Measurements from ENCODE around the gene KAZN. TPM values are rescaled to one million over a fixed set of nuclear protein-coding genes. Genes with fewer than 3 reads are reported as not detected.

Gene KAZN
- total RNA-seq, 3 donors from 2014 or later = 12.2 to 16.4 (median 16.2) TPM

DNA sequence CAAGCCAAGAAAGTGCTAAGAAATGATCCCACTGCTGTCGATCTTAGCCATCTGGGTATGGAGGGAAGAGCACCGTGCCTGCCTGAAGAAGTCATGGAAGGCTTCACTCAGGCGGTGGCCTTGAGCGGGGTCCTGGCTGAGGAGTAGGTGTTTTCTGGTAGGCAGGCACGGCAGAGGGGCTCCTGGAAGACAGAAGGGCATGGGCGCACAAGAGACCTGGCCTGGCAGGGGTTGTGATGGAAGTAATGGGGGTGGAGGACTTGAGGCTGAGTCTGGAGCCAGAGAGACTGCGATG is 185.1 kb downstream of the KAZN start:
- TF ChIP-seq, protein P1, sequence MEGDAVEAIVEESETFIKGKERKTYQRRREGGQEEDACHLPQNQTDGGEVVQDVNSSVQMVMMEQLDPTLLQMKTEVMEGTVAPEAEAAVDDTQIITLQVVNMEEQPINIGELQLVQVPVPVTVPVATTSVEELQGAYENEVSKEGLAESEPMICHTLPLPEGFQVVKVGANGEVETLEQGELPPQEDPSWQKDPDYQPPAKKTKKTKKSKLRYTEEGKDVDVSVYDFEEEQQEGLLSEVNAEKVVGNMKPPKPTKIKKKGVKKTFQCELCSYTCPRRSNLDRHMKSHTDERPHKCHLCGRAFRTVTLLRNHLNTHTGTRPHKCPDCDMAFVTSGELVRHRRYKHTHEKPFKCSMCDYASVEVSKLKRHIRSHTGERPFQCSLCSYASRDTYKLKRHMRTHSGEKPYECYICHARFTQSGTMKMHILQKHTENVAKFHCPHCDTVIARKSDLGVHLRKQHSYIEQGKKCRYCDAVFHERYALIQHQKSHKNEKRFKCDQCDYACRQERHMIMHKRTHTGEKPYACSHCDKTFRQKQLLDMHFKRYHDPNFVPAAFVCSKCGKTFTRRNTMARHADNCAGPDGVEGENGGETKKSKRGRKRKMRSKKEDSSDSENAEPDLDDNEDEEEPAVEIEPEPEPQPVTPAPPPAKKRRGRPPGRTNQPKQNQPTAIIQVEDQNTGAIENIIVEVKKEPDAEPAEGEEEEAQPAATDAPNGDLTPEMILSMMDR (IDR thresholded peaks at IDR 0.05) = no peak
- TF ChIP-seq POLR2A (IDR thresholded peaks at IDR 0.05) (no peak), POLR2AphosphoS5 (IDR thresholded peaks at IDR 0.05) (no peak)
- H3K27me3 ChIP-seq = no peaks in the 10 kb centered on the region
- no peaks in the 10 kb centered on the region for H3K4me1 ChIP-seq
- DNase-seq (ENCODE audit: low spot score in 2 of 2) = no peak
- intact Hi-C loops (cut with DNase I; ENCODE audit: low total_unique reads) = loop anchor here (5.0 kb wide), 1 partner anchor 1066 kb away; no protein-coding TSS in a partner anchor
- H3K4me3 ChIP-seq = no peak overlapping the region
- H3K27ac ChIP-seq = no peak overlapping the region
- no peaks in the 10 kb centered on the region for H3K9me3 ChIP-seq
- no peaks in the 10 kb centered on the region for H3K36me3 ChIP-seq

- no peak overlapping the region for H3K27ac ChIP-seq
- H3K4me1 ChIP-seq = no peaks in the 10 kb centered on the region
- no peaks in the 10 kb centered on the region for H3K27me3 ChIP-seq
- no peak overlapping the region for H3K4me3 ChIP-seq
- no peaks in the 10 kb centered on the region for H3K36me3 ChIP-seq
- DNase-seq (ENCODE audit: low spot score in 2 of 2) = no peak
- H3K9me3 ChIP-seq = no peaks in the 10 kb centered on the region
- intact Hi-C loops (cut with DNase I; ENCODE audit: low total_unique reads) = loop anchor here (5.0 kb wide), 1 partner anchor 1068 kb away; no protein-coding TSS in a partner anchor
- TF ChIP-seq POLR2AphosphoS5 (IDR thresholded peaks at IDR 0.05) = no peak
- TF ChIP-seq, protein P1 (IDR thresholded peaks at IDR 0.05) = no peak
- TF ChIP-seq POLR2A (IDR thresholded peaks at IDR 0.05) = no peak
Measured at GRCh38 chr1:14784790-14785773, 186.6 kb downstream of the KAZN start.

- intact Hi-C loops (cut with DNase I; ENCODE audit: low total_unique reads) = no loop called here
- no peak for TF ChIP-seq POLR2A (IDR thresholded peaks at IDR 0.05)
- TF ChIP-seq POLR2AphosphoS5 (IDR thresholded peaks at IDR 0.05) = no peak
- TF ChIP-seq, protein P1 (IDR thresholded peaks at IDR 0.05) = no peak
- H3K27ac ChIP-seq = no peak overlapping the region
- DNase-seq (ENCODE audit: low spot score in 2 of 2) = no peak
- no peaks in the 10 kb centered on the region for H3K4me1 ChIP-seq
- no peaks in the 10 kb centered on the region for H3K9me3 ChIP-seq
- H3K4me3 ChIP-seq = no peak overlapping the region
- no peaks in the 10 kb centered on the region for H3K36me3 ChIP-seq
- H3K27me3 ChIP-seq = no peaks in the 10 kb centered on the region
Measured at GRCh38 chr1:14786109-14786675, 187.7 kb downstream of the KAZN start.

- intact Hi-C loops (cut with DNase I; ENCODE audit: low total_unique reads) = no loop called here
- no peak overlapping the region for H3K27ac ChIP-seq
- H3K36me3 ChIP-seq = no peaks in the 10 kb centered on the region
- H3K4me3 ChIP-seq = no peak overlapping the region
- H3K27me3 ChIP-seq = no peaks in the 10 kb centered on the region
- no peak for DNase-seq (ENCODE audit: low spot score in 2 of 2)
- no peaks in the 10 kb centered on the region for H3K4me1 ChIP-seq
- no peak for TF ChIP-seq POLR2A (IDR thresholded peaks at IDR 0.05)
- TF ChIP-seq, protein P1 (IDR thresholded peaks at IDR 0.05) = no peak
- no peak for TF ChIP-seq POLR2AphosphoS5 (IDR thresholded peaks at IDR 0.05)
- H3K9me3 ChIP-seq = no peaks in the 10 kb centered on the region
Measured at GRCh38 chr1:14786681-14787080, 188.2 kb downstream of the KAZN start.

- no peaks in the 10 kb centered on the region for H3K9me3 ChIP-seq
- H3K36me3 ChIP-seq = no peaks in the 10 kb centered on the region
- no peak overlapping the region for H3K27ac ChIP-seq
- H3K27me3 ChIP-seq = no peaks in the 10 kb centered on the region
- no peak for DNase-seq (ENCODE audit: low spot score in 2 of 2)
- H3K4me1 ChIP-seq = no peaks in the 10 kb centered on the region
- no peak overlapping the region for H3K4me3 ChIP-seq
- intact Hi-C loops (cut with DNase I; ENCODE audit: low total_unique reads) = no loop called here
- TF ChIP-seq POLR2AphosphoS5 (IDR thresholded peaks at IDR 0.05) = no peak
- TF ChIP-seq POLR2A (IDR thresholded peaks at IDR 0.05) = no peak
- TF ChIP-seq, protein P1 (IDR thresholded peaks at IDR 0.05) = no peak
Measured at GRCh38 chr1:14787604-14788003, 189.1 kb downstream of the KAZN start.
